Measurements from ENCODE around the gene TMEM17.

DNA sequence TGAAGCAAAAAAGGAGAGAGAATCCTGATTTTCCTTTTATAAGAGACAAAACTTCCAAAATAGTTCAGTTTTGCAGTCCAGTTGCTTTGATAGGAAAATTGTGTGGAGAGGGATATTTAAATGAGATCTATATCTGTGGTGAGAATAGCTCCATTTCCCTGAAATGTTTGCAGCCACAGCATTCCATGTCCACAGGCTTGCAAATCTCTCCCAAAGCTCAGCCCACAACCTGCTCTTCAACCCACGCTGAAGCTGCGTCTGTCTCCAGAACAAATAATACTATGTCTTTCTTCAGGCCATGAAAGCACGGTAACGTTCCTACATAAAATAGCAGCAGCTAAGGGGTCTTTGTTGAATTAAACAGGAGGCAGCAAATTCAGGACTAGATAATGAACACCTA lies 31.8 kb downstream of the TMEM17 start:
- no peak for TF ChIP-seq POLR2AphosphoS5 (IDR thresholded peaks at IDR 0.05)
- TF ChIP-seq, protein P1, sequence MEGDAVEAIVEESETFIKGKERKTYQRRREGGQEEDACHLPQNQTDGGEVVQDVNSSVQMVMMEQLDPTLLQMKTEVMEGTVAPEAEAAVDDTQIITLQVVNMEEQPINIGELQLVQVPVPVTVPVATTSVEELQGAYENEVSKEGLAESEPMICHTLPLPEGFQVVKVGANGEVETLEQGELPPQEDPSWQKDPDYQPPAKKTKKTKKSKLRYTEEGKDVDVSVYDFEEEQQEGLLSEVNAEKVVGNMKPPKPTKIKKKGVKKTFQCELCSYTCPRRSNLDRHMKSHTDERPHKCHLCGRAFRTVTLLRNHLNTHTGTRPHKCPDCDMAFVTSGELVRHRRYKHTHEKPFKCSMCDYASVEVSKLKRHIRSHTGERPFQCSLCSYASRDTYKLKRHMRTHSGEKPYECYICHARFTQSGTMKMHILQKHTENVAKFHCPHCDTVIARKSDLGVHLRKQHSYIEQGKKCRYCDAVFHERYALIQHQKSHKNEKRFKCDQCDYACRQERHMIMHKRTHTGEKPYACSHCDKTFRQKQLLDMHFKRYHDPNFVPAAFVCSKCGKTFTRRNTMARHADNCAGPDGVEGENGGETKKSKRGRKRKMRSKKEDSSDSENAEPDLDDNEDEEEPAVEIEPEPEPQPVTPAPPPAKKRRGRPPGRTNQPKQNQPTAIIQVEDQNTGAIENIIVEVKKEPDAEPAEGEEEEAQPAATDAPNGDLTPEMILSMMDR (IDR thresholded peaks at IDR 0.05 in 8 of 11, conservative IDR thresholded peaks at IDR 0.05 in 3 of 11): no peak

Data from spleen (tissue), 7 donors.